MG63 (cell line): ENCODE results near the gene CYP2W1. TPM values are rescaled to one million over a fixed set of nuclear protein-coding genes. Genes with fewer than 3 reads are reported as not detected.
"Not testable (repeated sequence)": the region's sequence is repeated elsewhere in the genome, so short reads cannot be mapped to it uniquely, and the experiment has no call there.

Experiments used
- DNase-seq: peaks from one replicate; pipeline ENCODE4 v3.0.0-alpha.2; 2020
- H3K27me3 ChIP-seq: fragments of 250-450 bp; sonication (Bioruptor Pico); 2 replicates; pipeline ENCODE4 v1.5.1; 2020; ENCODE audit warnings: mild to moderate bottlenecking, moderate library complexity
- H3K36me3 ChIP-seq: fragments of 250-450 bp; sonication (Bioruptor Pico); 2 replicates; pipeline ENCODE4 v1.5.1; 2020; ENCODE audit warnings: mild to moderate bottlenecking, moderate library complexity
- H3K4me3 ChIP-seq: fragments of 250-450 bp; sonication (Bioruptor Pico); 2 replicates; pipeline ENCODE4 v1.5.1; 2020; ENCODE audit warnings: mild to moderate bottlenecking, moderate library complexity
- H3K9me3 ChIP-seq: fragments of 250-450 bp; sonication (Bioruptor Pico); 2 replicates; pipeline ENCODE4 v1.5.1; 2020; ENCODE audit warnings: mild to moderate bottlenecking, moderate library complexity
- total RNA-seq: library from RNA; depleted of rRNA; stranded (reverse); fragments of >200 nt; shearing (Covaris generic); gene quantifications from 2 replicates; pipeline ENCODE4 v1.2.3, GENCODE V29; 2014; ENCODE audit warnings: low replicate concordance; rRNA removed

The CYP2W1 gene
- not detected in 2 replicates for total RNA-seq

- DNase-seq = no peak
- no peaks in the 10 kb centered on the region for H3K9me3 ChIP-seq
- H3K27me3 ChIP-seq = no peaks in the 10 kb centered on the region
- H3K4me3 ChIP-seq = no peak within 1 kb of the TSS
- H3K36me3 ChIP-seq = no peaks in the 10 kb centered on the region
Measured at GRCh38 chr7:983004-983615, at the start of gene CYP2W1. CYP2W1 (plus strand) TSS chr7:983181; CDS start chr7:983212, 31 bp downstream.

- Histone ChIP-seq H3K27me3 (no peaks in the 10 kb centered on the region), H3K4me3 (no peak overlapping the region), H3K36me3 (no peaks in the 10 kb centered on the region), H3K9me3 (no peaks in the 10 kb centered on the region)
- no peak for DNase-seq
Measured at GRCh38 chr7:934469-935163, 48.4 kb upstream of the CYP2W1 start.

- Histone ChIP-seq H3K9me3 (no peaks in the 10 kb centered on the region; the same call in 1 of the 2 replicates), H3K4me3 (no peak overlapping the region), H3K36me3 (no peaks in the 10 kb centered on the region), H3K27me3 (no peaks in the 10 kb centered on the region)
- DNase-seq = no peak
Measured at GRCh38 chr7:935164-935873, 47.7 kb upstream of the CYP2W1 start.

DNA sequence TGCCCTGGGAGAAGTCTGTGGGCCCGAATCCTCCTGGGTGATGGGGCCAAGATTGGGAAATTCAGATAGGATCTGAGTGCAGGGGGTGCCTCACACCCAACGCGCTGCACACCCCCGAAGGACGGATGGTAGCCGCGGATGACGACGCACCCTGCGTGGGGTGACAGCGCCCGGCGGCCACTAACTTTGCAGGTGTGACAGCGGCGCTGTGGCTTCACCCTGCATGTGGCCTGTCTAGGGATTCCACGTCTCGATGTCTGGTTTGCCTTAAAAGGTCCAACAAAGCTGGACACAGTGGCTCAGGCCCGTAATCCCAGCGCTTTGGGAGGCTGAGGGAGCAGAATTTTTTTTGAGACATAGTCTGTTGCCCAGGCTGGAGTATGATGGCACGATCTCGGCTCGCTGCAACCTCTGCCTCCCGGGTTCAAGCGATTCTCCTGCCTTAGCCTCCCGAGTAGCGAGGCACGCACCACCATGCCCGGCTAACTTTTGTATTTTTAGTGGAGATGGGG lies 47.1 kb upstream of the CYP2W1 start:
- H3K9me3 ChIP-seq = peaks cover under 1% of the 10 kb centered on the region
- no peak overlapping the region for H3K4me3 ChIP-seq
- 0 out of 2 replicates have a peak, but pooled peaks cover 2% of the 10 kb centered on the region for H3K27me3 ChIP-seq
- H3K36me3 ChIP-seq = no peaks in the 10 kb centered on the region
- no peak for DNase-seq

DNA sequence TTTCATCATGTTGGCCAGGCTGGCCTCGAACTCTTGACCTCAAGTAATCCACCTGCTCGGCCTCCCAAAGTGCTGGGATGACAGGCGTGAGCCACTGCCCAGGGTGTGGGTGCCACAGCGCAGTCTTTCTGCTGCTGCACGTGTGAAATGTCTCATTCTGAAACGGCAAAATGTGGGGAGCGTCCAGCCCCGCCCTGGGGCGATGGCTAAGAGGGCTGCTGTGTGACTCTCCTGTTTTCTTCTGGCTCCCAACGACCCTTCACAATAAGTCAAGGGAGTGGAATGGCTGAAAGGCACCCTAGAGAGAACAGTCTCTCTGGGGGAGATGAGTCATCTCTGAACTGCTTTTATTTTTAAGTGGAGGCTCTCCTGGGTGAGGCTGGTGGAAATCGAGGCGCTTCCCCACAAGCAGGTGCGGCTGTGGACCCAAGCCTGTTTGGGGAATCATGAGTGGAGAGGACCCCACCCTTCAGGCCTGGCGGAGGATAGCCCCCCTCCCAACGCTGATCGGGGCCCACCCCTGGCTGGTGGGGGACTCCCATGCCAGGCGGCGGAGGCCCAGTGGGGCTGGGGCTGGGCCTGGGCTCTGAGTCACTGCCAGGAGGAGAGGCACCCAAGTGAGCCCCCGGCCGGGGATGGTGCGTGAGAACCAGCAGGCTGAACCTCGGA lies 46.5 kb upstream of the CYP2W1 start:
- H3K4me3 ChIP-seq = no peak overlapping the region
- H3K9me3 ChIP-seq = peaks cover 6% of the 10 kb centered on the region
- H3K27me3 ChIP-seq = 0 out of 2 replicates have a peak, but pooled peaks cover 7% of the 10 kb centered on the region
- no peaks in the 10 kb centered on the region for H3K36me3 ChIP-seq
- peak; percentile 38 for DNase-seq

DNA sequence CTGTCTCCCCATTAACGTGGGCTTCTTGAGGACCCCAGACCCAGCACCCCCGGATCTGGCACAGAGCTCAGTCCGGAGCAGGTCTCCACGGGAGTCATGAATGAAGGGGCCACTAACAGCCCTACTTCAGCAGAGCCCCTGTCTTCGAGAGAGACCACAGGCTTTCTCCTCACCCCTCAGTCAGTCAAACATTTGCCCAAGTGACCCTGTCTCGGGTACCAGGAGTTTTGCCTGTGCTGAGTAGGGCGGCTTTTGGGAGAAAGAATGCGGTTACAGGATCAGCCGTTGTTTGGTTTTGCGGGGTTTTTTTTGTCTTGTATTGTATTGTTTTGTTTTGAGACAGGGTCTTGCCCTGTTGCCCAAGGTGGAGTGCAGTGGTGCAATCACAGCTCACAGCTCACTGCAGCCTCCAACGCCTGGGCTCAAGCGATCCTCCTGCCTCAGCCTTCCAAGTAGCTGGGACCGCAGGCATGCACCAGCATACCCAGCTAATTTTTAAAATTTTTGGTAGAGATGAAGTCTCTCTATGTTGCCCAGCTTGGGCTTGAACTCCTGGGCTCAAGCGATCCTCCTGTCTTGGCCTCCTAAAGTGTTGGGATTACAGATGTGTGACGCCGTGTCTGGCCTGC lies 45.0 kb upstream of the CYP2W1 start:
- Histone ChIP-seq H3K9me3 (peaks cover 6% of the 10 kb centered on the region), H3K4me3 (no peak overlapping the region), H3K27me3 (0 out of 2 replicates have a peak, but pooled peaks cover 7% of the 10 kb centered on the region), H3K36me3 (no peaks in the 10 kb centered on the region)
- no peak for DNase-seq

GRCh38 chr7:938546-939185 lies 44.3 kb upstream of the CYP2W1 start:
- Histone ChIP-seq H3K36me3 (no peaks in the 10 kb centered on the region), H3K9me3 (peaks cover 6% of the 10 kb centered on the region), H3K27me3 (0 out of 2 replicates have a peak, but pooled peaks cover 7% of the 10 kb centered on the region), H3K4me3 (no peak overlapping the region)
- DNase-seq = no peak

GRCh38 chr7:939843-940242 lies 43.1 kb upstream of the CYP2W1 start:
- peaks cover 6% of the 10 kb centered on the region for H3K9me3 ChIP-seq

GRCh38 chr7:940599-941408 lies 42.2 kb upstream of the CYP2W1 start:
- DNase-seq = no peak
- Histone ChIP-seq H3K27me3 (0 out of 2 replicates have a peak, but pooled peaks cover 7% of the 10 kb centered on the region), H3K36me3 (no peaks in the 10 kb centered on the region), H3K9me3 (peaks cover 6% of the 10 kb centered on the region), H3K4me3 (no peak overlapping the region)

More at GRCh38 chr7:939843-940242, 43.1 kb upstream of the CYP2W1 start:
- H3K36me3 ChIP-seq = no peaks in the 10 kb centered on the region
- H3K27me3 ChIP-seq = 0 out of 2 replicates have a peak, but pooled peaks cover 7% of the 10 kb centered on the region
- DNase-seq = no peak
- no peak overlapping the region for H3K4me3 ChIP-seq

DNA sequence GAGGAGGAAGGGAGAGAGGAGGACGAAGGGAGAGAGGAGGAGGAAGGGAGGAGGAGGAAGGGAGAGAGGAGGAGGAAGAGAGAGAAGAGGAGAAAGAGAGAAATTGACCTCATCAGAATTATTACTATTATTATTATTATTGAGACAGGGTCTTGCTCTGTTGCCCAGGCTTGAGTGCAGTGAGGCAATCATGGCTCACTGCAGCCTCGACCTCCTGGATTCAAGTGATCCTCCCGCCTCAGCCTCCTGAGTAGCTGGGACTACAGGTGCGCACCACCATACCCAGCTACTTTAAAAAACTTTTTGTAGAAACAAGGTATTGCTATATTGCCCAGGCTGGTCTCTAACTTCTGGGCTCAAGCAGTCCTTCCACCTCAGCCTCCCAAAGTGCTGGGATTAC lies 39.2 kb upstream of the CYP2W1 start:
- not testable (repeated sequence) for DNase-seq, H3K36me3 ChIP-seq, H3K9me3 ChIP-seq, H3K27me3 ChIP-seq, H3K4me3 ChIP-seq

GRCh38 chr7:944744-945143 lies 38.2 kb upstream of the CYP2W1 start:
- peaks cover 6% of the 10 kb centered on the region for H3K9me3 ChIP-seq
- H3K4me3 ChIP-seq = no peak overlapping the region
- no peaks in the 10 kb centered on the region for H3K36me3 ChIP-seq
- no peak for DNase-seq
- 0 out of 2 replicates have a peak, but pooled peaks cover 7% of the 10 kb centered on the region for H3K27me3 ChIP-seq

- DNase-seq = no peak
- 0 out of 2 replicates have a peak, but pooled peaks cover 7% of the 10 kb centered on the region for H3K27me3 ChIP-seq
- peaks cover 6% of the 10 kb centered on the region for H3K9me3 ChIP-seq
- H3K36me3 ChIP-seq = no peaks in the 10 kb centered on the region
- no peak overlapping the region for H3K4me3 ChIP-seq
Measured at GRCh38 chr7:945147-945555, 37.8 kb upstream of the CYP2W1 start.

- H3K27me3 ChIP-seq = 0 out of 2 replicates have a peak, but pooled peaks cover 5% of the 10 kb centered on the region
- H3K36me3 ChIP-seq = no peaks in the 10 kb centered on the region
- no peak overlapping the region for H3K4me3 ChIP-seq
- DNase-seq = no peak
- H3K9me3 ChIP-seq = peaks cover 6% of the 10 kb centered on the region; the same call in 1 of the 2 replicates
Measured at GRCh38 chr7:945556-946255, 37.3 kb upstream of the CYP2W1 start.

DNA sequence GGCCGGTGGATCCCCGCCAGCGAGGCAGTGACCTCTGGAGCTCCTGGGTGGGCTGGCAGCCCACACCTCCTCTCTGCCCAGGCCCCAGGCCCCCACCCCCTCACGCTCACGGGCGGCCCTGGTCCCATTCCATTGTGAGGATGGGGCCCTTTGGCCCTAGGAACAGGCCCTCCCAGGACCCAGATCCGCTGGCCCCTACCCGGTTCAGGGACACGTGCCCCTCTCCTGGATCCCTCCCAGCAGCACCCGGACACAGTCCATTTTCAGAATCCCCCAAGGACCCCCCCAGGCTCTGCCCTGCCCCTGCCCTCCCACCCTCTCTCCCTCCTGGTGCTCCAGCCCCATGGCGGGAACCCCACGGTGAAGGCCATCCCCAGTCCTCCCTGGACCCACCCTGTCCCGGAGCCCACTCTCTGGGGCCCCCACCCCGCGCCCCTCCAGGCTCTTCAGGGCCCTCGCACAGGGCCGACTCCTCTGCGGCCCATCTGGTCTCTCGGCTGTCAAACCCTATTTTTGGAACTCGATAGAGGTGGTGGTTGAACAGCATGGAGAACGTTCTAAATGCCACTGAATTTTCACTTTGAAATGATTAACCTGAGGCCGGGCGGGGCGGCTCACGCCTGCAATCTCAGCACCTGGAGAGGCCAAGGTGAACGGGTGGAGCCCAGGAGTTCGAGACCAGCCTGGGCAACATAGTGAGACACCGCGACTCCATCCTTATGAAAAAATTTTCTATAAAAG lies 36.6 kb upstream of the CYP2W1 start:
- Histone ChIP-seq H3K4me3 (no peak overlapping the region), H3K9me3 (peaks cover under 1% of the 10 kb centered on the region; the same call in 1 of the 2 replicates), H3K36me3 (no peaks in the 10 kb centered on the region), H3K27me3 (no peaks in the 10 kb centered on the region)
- no peak for DNase-seq
